Trophoblast cell (in vitro differentiated cells and primary cell): Measurements from ENCODE around the gene HSP90AA1.

Experiments used
- DNase-seq, 2 donors: peaks; one replicate each; pipeline ENCODE4 v3.0.0-alpha.2; 2016
- H2AFZ ChIP-seq: 2 replicates; pipeline ENCODE4 v1.6.1; 2013; ENCODE audit warnings: low read length, moderate library complexity, mild to moderate bottlenecking; ENCODE audit not compliant: insufficient read depth, poor library complexity
- H2AK5ac ChIP-seq: 2 replicates; pipeline ENCODE4 v1.6.1; 2013; ENCODE audit warnings: mild to moderate bottlenecking, low read length
- H2BK120ac ChIP-seq: 2 replicates; pipeline ENCODE4 v1.6.1; 2013; ENCODE audit warnings: low read length, mild to moderate bottlenecking, moderate library complexity; ENCODE audit not compliant: insufficient read depth, poor library complexity
- H2BK12ac ChIP-seq: 2 replicates; pipeline ENCODE4 v1.6.1; 2013; ENCODE audit warnings: mild to moderate bottlenecking, low read length, moderate library complexity
- H2BK5ac ChIP-seq: 2 replicates; pipeline ENCODE4 v1.6.1; 2013; ENCODE audit warnings: low read length, low read depth, moderate library complexity, mild to moderate bottlenecking; ENCODE audit not compliant: poor library complexity
- H3K14ac ChIP-seq: 2 replicates; pipeline ENCODE4 v1.6.1; 2013; ENCODE audit warnings: mild to moderate bottlenecking, low read length
- H3K18ac ChIP-seq: 2 replicates; pipeline ENCODE4 v1.6.1; 2013; ENCODE audit warnings: mild to moderate bottlenecking, low read length
- H3K23ac ChIP-seq: 2 replicates; pipeline ENCODE4 v1.6.1; 2013; ENCODE audit warnings: low read length
- H3K27ac ChIP-seq: 2 replicates; pipeline ENCODE4 v1.5.1; 2013; ENCODE audit warnings: low read depth, mild to moderate bottlenecking, inconsistent platforms, low read length, moderate library complexity
- H3K27me3 ChIP-seq: 2 replicates; pipeline ENCODE4 v1.6.1; 2013; ENCODE audit warnings: inconsistent platforms, mild to moderate bottlenecking, low read length, moderate library complexity; ENCODE audit not compliant: insufficient read depth
- H3K36me3 ChIP-seq, 2 experiments: 1 replicate in 1 of 2; 2 replicates in 1 of 2; pipeline ENCODE4 v1.6.1; 2013; ENCODE audit warnings: low read length in 2 of 2, mild to moderate bottlenecking in 2 of 2, moderate library complexity in 1 of 2; ENCODE audit not compliant: insufficient read depth in 2 of 2, control insufficient read depth in 1 of 2
- H3K4ac ChIP-seq: 2 replicates; pipeline ENCODE4 v1.6.1; 2013; ENCODE audit warnings: low read depth, mild to moderate bottlenecking, low read length, moderate library complexity
- H3K4me1 ChIP-seq, 2 experiments: 1 replicate in 1 of 2; 2 replicates in 1 of 2; pipeline ENCODE4 v1.6.1; 2013; ENCODE audit warnings: low read length in 2 of 2, mild to moderate bottlenecking in 2 of 2, moderate library complexity in 1 of 2; ENCODE audit not compliant: insufficient read depth in 2 of 2, control insufficient read depth in 1 of 2
- H3K4me2 ChIP-seq: 2 replicates; pipeline ENCODE4 v1.6.1; 2013; ENCODE audit warnings: inconsistent platforms, mild to moderate bottlenecking, low read length, moderate library complexity
- H3K4me3 ChIP-seq: 2 replicates; pipeline ENCODE4 v1.5.1; 2013; ENCODE audit warnings: mild to moderate bottlenecking, low read depth, low read length, inconsistent platforms
- H3K79me1 ChIP-seq: one replicate; pipeline ENCODE4 v1.6.1; 2013; ENCODE audit warnings: low read length
- H3K79me2 ChIP-seq: 2 replicates; pipeline ENCODE4 v1.6.1; 2013; ENCODE audit warnings: low read length, mild to moderate bottlenecking; ENCODE audit not compliant: control insufficient read depth, insufficient read depth, poor library complexity
- H3K9ac ChIP-seq: 2 replicates; pipeline ENCODE4 v1.6.1; 2013; ENCODE audit warnings: mild to moderate bottlenecking, low read length
- H3K9me3 ChIP-seq: 2 replicates; pipeline ENCODE4 v1.6.1; 2013; ENCODE audit warnings: low read depth, mild to moderate bottlenecking, control low read depth, inconsistent platforms, low read length; ENCODE audit not compliant: insufficient read depth
- H4K12ac ChIP-seq: 2 replicates; pipeline ENCODE4 v1.6.1; 2013; ENCODE audit warnings: low read depth, mild to moderate bottlenecking, low read length, moderate library complexity
- H4K8ac ChIP-seq: 2 replicates; pipeline ENCODE4 v1.6.1; 2013; ENCODE audit warnings: low read depth, mild to moderate bottlenecking, low read length, moderate library complexity
- H4K91ac ChIP-seq: one replicate; pipeline ENCODE4 v1.6.1; 2013; ENCODE audit warnings: low read depth, mild to moderate bottlenecking, low read length, moderate library complexity
- WGBS: extraction: QIAGEN DNeasy Blood & Tissue Kit; methylation state at CpG from one replicate; pipeline ENCODE4 v1.1.7; 2013; ENCODE audit warnings: missing lambda C conversion rate; ENCODE audit not compliant: insufficient read length, insufficient coverage; ENCODE audit errors: extremely low coverage; 5-methylcytosine and 5-hydroxymethylcytosine counted together

HSP90AA1 gene

GRCh38 chr14:102097441-102098135, 10.7 kb upstream of the HSP90AA1 start:
- peak overlapping the region; percentile 23 for H2AFZ ChIP-seq
- H4K12ac ChIP-seq = peak overlapping the region; percentile 22
- H3K36me3 ChIP-seq = no peaks in the 10 kb centered on the region
- H3K18ac ChIP-seq = no peak overlapping the region
- peak overlapping the region; percentile 83 for H3K27ac ChIP-seq
- peak overlapping the region; percentile 3 for H2BK12ac ChIP-seq
- no peaks in the 10 kb centered on the region for H3K27me3 ChIP-seq
- peak overlapping the region; percentile 13 for H3K4ac ChIP-seq
- peaks cover 1% of the 10 kb centered on the region for H3K9me3 ChIP-seq
- H3K14ac ChIP-seq = peak overlapping the region; percentile 16
- H4K8ac ChIP-seq = peak overlapping the region; percentile 44
- H3K9ac ChIP-seq = no peak overlapping the region
- H2BK120ac ChIP-seq = peak overlapping the region; percentile 33
- no CpG with 5 or more reads among the region's 7 CpGs for WGBS
- peaks cover 16% of the 10 kb centered on the region for H3K79me1 ChIP-seq
- peak overlapping the region; percentile 51 for H3K4me2 ChIP-seq
- H3K23ac ChIP-seq = no peak overlapping the region
- peak; percentile 98 for DNase-seq
- peak overlapping the region; percentile 1 for H2AK5ac ChIP-seq
- peak overlapping the region; percentile 3 for H3K4me3 ChIP-seq
- peak overlapping the region; percentile 88 for H4K91ac ChIP-seq
- H3K4me1 ChIP-seq = peaks cover 19 to 23% of the 10 kb centered on the region in 2 experiments
- no peaks in the 10 kb centered on the region for H3K79me2 ChIP-seq
- H2BK5ac ChIP-seq = peak overlapping the region; percentile 67

DNA sequence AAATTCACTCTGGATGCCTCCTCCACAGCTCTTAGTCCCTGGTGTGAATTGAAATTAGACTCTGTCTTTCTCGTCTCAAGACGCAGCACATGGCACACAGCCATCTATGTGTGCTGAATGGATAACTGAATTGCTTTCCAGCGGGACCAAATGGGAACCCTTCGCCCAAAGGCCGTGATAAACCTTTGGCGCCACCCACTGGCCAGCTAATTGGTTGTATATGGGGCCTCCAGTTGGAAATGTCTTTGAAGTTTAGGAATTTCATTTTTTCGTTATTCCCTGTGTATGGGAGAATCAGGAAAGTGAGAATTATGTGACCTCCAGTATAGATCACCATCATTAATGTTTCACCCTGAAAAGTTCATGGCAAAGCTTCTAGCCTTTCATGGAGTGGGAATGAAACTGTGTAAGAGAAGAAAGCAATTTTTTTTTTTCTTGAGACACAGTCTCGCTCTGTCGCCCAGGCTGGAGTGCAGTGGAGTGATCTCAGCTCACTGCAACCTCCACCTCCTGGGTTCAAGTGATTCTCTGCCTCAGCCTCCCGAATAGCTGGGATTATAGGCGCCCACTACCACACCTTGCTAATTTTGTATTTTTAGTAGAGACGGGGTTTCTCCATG, 9.8 kb upstream of the HSP90AA1 start:
- Histone ChIP-seq H3K27ac (peak overlapping the region; percentile 85), H2BK12ac (peak overlapping the region; percentile 60), H3K23ac (no peak overlapping the region)

GRCh38 chr14:102095871-102096568, 9.2 kb upstream of the HSP90AA1 start:
- peak overlapping the region; percentile 67 for H2AK5ac ChIP-seq
- H4K8ac ChIP-seq = peak overlapping the region; percentile 74
- peak overlapping the region; percentile 85 for H3K27ac ChIP-seq
- no peak overlapping the region for H3K4me3 ChIP-seq
- peak overlapping the region; percentile 24 for H3K4ac ChIP-seq
- H3K27me3 ChIP-seq = no peaks in the 10 kb centered on the region
- H3K4me1 ChIP-seq = peaks cover 19 to 23% of the 10 kb centered on the region in 2 experiments
- peaks cover 16% of the 10 kb centered on the region for H3K79me1 ChIP-seq
- no peak overlapping the region for H2AFZ ChIP-seq
- H3K18ac ChIP-seq = peak overlapping the region; percentile 72
- no CpG with 5 or more reads among the region's 8 CpGs for WGBS
- no peak overlapping the region for H3K9ac ChIP-seq
- H4K12ac ChIP-seq = peak overlapping the region; percentile 16
- peak overlapping the region; percentile 45 for H3K4me2 ChIP-seq
- peak overlapping the region; percentile 78 for H3K14ac ChIP-seq
- peaks cover 1% of the 10 kb centered on the region for H3K9me3 ChIP-seq
- H4K91ac ChIP-seq = peak overlapping the region; percentile 92
- no peaks in the 10 kb centered on the region for H3K79me2 ChIP-seq
- peak overlapping the region; percentile 60 for H2BK12ac ChIP-seq
- H3K23ac ChIP-seq = no peak overlapping the region
- H2BK120ac ChIP-seq = peak overlapping the region; percentile 61
- no peak for DNase-seq
- H2BK5ac ChIP-seq = peak overlapping the region; percentile 78
- no peaks in the 10 kb centered on the region for H3K36me3 ChIP-seq

More for the DNA sequence above, 9.8 kb upstream of the HSP90AA1 start:
- Histone ChIP-seq H3K4me1 (peaks cover 19 to 23% of the 10 kb centered on the region in 2 experiments), H3K79me1 (peaks cover 16% of the 10 kb centered on the region), H2BK5ac (no peak overlapping the region), H2BK120ac (peak overlapping the region; percentile 64), H2AK5ac (peak overlapping the region; percentile 24), H3K36me3 (no peaks in the 10 kb centered on the region), H2AFZ (no peak overlapping the region), H4K8ac (peak overlapping the region; percentile 74), H4K91ac (peak overlapping the region; percentile 92), H3K9ac (no peak overlapping the region), H3K79me2 (no peaks in the 10 kb centered on the region), H4K12ac (no peak overlapping the region), H3K4me2 (peak overlapping the region; percentile 45), H3K4ac (no peak overlapping the region), H3K27me3 (no peaks in the 10 kb centered on the region), H3K14ac (no peak overlapping the region), H3K18ac (peak overlapping the region; percentile 41), H3K4me3 (no peak overlapping the region), H3K9me3 (peaks cover 1% of the 10 kb centered on the region)
- peak; percentile 88 to 94 for DNase-seq
- no CpG with 5 or more reads among the region's 12 CpGs for WGBS

- no CpG with 5 or more reads among the region's 6 CpGs for WGBS
These were observed 8.5 kb upstream of the HSP90AA1 start for GRCh38 chr14:102095231-102095870.

More at GRCh38 chr14:102095231-102095870, 8.5 kb upstream of the HSP90AA1 start:
- Histone ChIP-seq H4K91ac (peak overlapping the region; percentile 92), H3K9ac (no peak overlapping the region), H2AFZ (no peak overlapping the region), H3K36me3 (no peaks in the 10 kb centered on the region), H3K4ac (no peak overlapping the region), H3K79me2 (no peaks in the 10 kb centered on the region), H4K12ac (no peak overlapping the region), H3K27me3 (no peaks in the 10 kb centered on the region), H3K4me1 (peaks cover 19 to 23% of the 10 kb centered on the region in 2 experiments), H2BK120ac (peak overlapping the region; percentile 7), H2AK5ac (peak overlapping the region; percentile 41), H3K27ac (peak overlapping the region; percentile 85), H3K23ac (no peak overlapping the region), H3K18ac (no peak overlapping the region), H4K8ac (no peak overlapping the region), H3K14ac (peak overlapping the region; percentile 3), H2BK5ac (peak overlapping the region; percentile 78), H3K79me1 (peaks cover 16% of the 10 kb centered on the region), H3K4me2 (peak overlapping the region; percentile 28), H3K9me3 (peaks cover 1% of the 10 kb centered on the region), H3K4me3 (no peak overlapping the region), H2BK12ac (peak overlapping the region; percentile 24)
- no peak for DNase-seq
